Bronchial epithelial cell (primary cell): ENCODE measurements around the gene BPTF. TPM values are rescaled to one million over a fixed set of nuclear protein-coding genes. Genes with fewer than 3 reads are reported as not detected.

ENCODE experiments used
- DNase-seq: peaks from one replicate; pipeline ENCODE4 v3.0.0-alpha.2; 2010; ENCODE audit warnings: low read depth
- FAIRE-seq: peaks from 2 replicates; lab custom pipeline; 2011; peaks lifted over from hg19 to GRCh38; lab: Jason Lieb, UNC
- H3K27me3 ChIP-seq: 2 replicates; pipeline ENCODE4 v1.5.1; 2011; ENCODE audit warnings: low read length; ENCODE audit not compliant: control insufficient read depth, insufficient read depth
- H3K36me3 ChIP-seq: 2 replicates; pipeline ENCODE4 v1.5.1; 2011; ENCODE audit warnings: low read length; ENCODE audit not compliant: control insufficient read depth, insufficient read depth
- H3K4me3 ChIP-seq: 2 replicates; pipeline ENCODE4 v1.5.1; 2011; ENCODE audit warnings: mild to moderate bottlenecking, low read depth, low read length, control low read depth
- total RNA-seq: library from RNA; depleted of rRNA; stranded (reverse); fragments of >200 nt; gene quantifications from 2 replicates; pipeline ENCODE4 v1.2.1, GENCODE V29; 2014
- TF ChIP-seq, protein P1 (sequence below): IDR thresholded peaks from 2 replicates; pipeline ENCODE4 v1.5.1; 2011; ENCODE audit warnings: mild to moderate bottlenecking, moderate library complexity, low read length, control low read depth, inconsistent platforms; ENCODE audit not compliant: insufficient read depth, severe bottlenecking

Gene BPTF
- total RNA-seq, 1 donor from 2014 or later: 18.7 TPM

DNA sequence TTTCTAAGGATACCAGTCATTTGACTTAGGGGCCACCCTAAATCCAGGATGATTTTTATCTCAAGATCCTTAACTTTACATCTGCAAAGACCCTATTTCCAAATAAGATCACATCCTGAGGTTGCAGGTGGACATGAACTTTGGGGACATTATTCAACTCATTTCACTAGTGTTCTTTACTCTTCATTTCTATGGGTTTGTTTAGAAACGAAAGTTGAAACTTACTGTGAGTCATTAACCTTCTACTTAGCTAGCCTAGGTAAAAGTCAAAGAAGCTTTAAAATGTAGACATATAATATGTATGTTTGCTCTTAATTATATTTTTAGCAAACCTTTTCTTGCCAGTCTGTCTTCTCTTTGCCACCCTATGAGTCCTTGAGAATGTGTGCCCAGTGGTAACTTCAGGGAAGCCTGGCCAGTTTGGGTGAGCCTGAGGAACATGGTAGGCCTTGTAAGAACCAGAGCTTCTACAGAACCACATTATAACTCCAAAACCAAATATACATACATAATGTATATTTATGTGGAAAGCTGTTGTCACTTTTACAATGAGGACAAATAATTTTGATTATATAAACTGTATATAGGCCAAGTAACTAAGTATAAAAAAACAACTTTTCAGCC, 38.4 kb downstream of the BPTF start:
- no peak overlapping the region for H3K4me3 ChIP-seq
- FAIRE-seq: no peak

DNA sequence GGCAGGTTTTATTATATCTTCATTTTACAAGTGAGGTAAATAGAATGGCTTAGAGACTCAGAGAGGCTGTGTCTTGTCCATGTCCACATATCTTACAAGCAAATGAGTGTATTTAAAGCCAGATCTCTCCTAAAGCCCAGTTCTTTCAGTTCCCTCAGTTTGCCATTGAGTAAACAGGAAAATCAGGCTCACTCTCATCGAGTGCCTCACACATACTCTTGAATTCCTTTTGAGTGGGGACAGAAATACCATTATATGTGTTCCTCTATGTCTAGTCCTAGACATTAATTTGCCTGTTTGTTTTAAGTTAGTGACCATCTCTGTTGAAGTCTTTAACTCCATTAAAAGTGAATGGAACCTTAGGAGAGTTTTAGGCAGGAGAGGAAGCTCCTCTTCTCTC, 40.1 kb downstream of the BPTF start:
- DNase-seq: no peak
- TF ChIP-seq, protein P1, sequence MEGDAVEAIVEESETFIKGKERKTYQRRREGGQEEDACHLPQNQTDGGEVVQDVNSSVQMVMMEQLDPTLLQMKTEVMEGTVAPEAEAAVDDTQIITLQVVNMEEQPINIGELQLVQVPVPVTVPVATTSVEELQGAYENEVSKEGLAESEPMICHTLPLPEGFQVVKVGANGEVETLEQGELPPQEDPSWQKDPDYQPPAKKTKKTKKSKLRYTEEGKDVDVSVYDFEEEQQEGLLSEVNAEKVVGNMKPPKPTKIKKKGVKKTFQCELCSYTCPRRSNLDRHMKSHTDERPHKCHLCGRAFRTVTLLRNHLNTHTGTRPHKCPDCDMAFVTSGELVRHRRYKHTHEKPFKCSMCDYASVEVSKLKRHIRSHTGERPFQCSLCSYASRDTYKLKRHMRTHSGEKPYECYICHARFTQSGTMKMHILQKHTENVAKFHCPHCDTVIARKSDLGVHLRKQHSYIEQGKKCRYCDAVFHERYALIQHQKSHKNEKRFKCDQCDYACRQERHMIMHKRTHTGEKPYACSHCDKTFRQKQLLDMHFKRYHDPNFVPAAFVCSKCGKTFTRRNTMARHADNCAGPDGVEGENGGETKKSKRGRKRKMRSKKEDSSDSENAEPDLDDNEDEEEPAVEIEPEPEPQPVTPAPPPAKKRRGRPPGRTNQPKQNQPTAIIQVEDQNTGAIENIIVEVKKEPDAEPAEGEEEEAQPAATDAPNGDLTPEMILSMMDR: no peak
- Histone ChIP-seq H3K36me3 (peaks cover 1% of the 10 kb centered on the region), H3K27me3 (no peaks in the 10 kb centered on the region), H3K4me3 (no peak overlapping the region)
- FAIRE-seq: no peak

More for the DNA sequence above, 38.4 kb downstream of the BPTF start:
- H3K27me3 ChIP-seq: no peaks in the 10 kb centered on the region
- TF ChIP-seq, protein P1: no peak
- H3K36me3 ChIP-seq: peaks cover 1% of the 10 kb centered on the region
- no peak for DNase-seq

DNA sequence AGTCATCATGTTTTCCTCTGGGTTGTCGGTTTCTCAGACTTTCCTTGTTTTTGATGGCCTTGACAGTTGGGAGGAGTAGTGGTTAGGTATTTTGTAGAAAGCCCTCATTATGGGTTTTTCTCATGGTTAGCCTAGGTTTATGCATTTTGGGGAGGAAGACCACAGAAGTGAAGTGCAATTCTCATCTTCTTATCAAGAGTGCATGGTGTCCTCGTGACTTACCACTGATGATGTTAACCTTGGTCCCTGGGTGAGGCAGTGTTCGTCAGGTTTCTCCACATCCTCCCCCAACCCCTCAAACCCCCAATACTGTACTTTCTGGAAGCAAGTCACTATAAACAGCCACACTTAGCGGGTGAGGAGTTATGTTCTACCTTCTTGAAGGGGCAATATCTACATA, 42.3 kb downstream of the BPTF start:
- Histone ChIP-seq H3K4me3 (no peak overlapping the region), H3K27me3 (no peaks in the 10 kb centered on the region), H3K36me3 (peaks cover 1% of the 10 kb centered on the region)
- DNase-seq (no peak), FAIRE-seq (no peak)
- TF ChIP-seq, protein P1: no peak

DNA sequence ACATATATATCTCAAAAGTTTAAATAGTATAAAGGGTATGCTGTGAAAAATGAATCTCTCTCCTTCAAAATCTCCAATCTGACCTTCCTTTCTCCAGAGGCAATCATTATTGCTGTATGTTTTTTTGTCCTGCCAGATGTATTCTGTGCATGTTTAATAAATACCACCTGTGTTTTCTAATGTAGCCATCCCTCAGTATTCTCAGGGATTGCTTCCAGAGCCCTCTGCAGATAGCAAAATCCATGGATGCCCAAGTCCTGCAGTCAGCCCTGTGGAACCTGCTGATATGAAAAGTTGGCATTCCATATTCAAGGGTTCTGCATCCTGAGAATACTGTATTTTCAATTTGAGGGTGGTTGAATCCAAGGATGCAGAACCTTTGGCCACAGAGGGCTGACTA, 42.9 kb downstream of the BPTF start:
- no peak for DNase-seq
- Histone ChIP-seq H3K4me3 (no peak overlapping the region), H3K27me3 (no peaks in the 10 kb centered on the region), H3K36me3 (peaks cover 1% of the 10 kb centered on the region)
- no peak for FAIRE-seq
- TF ChIP-seq, protein P1: no peak

DNA sequence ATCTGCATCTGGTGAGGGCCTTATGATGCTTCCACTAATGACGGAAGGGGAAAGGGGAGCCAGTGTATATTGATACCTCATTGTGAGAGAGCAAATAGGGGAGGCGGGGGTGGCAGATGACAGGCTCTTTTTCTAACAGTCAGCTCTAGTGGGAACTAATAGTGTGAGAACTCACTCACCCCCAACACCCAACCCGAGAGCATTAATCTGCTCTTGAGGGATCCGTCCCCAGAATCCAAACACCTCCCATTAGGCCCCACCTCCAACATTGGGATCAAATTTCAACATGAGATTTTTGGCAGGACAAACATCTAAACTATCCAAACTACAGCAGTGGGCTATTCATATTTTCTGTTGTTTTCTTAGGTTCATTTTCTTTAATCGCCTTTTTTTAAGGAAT, 54.4 kb downstream of the BPTF start:
- TF ChIP-seq, protein P1: no peak
- no peaks in the 10 kb centered on the region for H3K27me3 ChIP-seq
- H3K36me3 ChIP-seq: peaks cover 6% of the 10 kb centered on the region
- H3K4me3 ChIP-seq: no peak overlapping the region
- FAIRE-seq (no peak), DNase-seq (no peak)

DNA sequence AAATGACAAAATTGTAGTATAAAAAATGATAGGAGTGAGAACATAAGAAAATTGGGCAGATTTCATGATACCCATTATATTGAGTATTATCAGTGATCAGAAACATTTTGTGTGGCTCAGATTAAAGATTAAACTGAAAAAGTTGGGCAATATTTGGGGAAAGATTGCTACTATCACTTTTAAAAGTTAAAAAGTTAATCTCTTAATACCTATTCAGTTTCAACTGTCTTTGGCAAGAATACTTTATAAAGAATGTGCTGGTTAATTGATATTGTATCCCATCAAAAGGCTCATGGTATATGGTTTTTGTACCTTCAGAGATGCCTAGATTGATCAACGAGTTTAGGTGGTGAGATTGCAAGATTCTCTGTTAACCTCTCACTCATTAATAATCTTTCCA, 55.8 kb downstream of the BPTF start:
- TF ChIP-seq, protein P1: no peak
- H3K27me3 ChIP-seq: no peaks in the 10 kb centered on the region
- FAIRE-seq: no peak
- DNase-seq: no peak
- H3K4me3 ChIP-seq: no peak overlapping the region
- H3K36me3 ChIP-seq: peaks cover 3% of the 10 kb centered on the region
